K562 (cell line): ENCODE data around the gene ASB11. TPM values are rescaled to one million over a fixed set of nuclear protein-coding genes. Genes with fewer than 3 reads are reported as not detected.

ENCODE experiments used
- ATAC-seq: fragments of 200-7000 bp; cut with Tn5 transposase; 3 replicates; pipeline ENCODE4 v1.9.1; 2020; ENCODE audit warnings: moderate library complexity
- BruUV-seq: library from RNA; stranded (reverse); fragments of 400-500 nt; replicated peaks from 2 replicates; lab custom pipeline; 2021; lab: Mats Ljungman, UMichigan
- CTCF ChIA-PET: fragments of 300-600 bp; formaldehyde crosslinking; extraction: SDS; loops from one replicate; lab custom pipeline; 2021; ENCODE audit warnings: low intra/inter-chr PET ratio; lab: Yijun Ruan, JAX
- POLR2A ChIA-PET: fragments of 300-600, 350-650 bp; sonication (Branson Sonifier 250); formaldehyde crosslinking; extraction: SDS; loops from one replicate; lab custom pipeline; 2021; ENCODE audit warnings: antibody characterized with exemption, inconsistent platforms; lab: Yijun Ruan, JAX
- DNase-seq, 4 experiments: peaks; one replicate each; pipeline versions ENCODE4 v3.0.0 to v3.0.0-alpha.2; 2011 to 2018; ENCODE audit warnings: low spot score in 3 of 4, mixed read lengths in 3 of 4; ENCODE audit errors: extremely low read depth in 1 of 4
- FAIRE-seq: peaks from 2 replicates; lab custom pipeline; 2011; peaks lifted over from hg19 to GRCh38; lab: Jason Lieb, UNC
- H2AFZ ChIP-seq: 2 replicates; pipeline ENCODE4 v1.6.0; 2011; ENCODE audit warnings: low read depth, low read length, control low read depth, inconsistent platforms
- H3K27ac ChIP-seq: fragments of 200-600 bp; 3 replicates; pipeline ENCODE4 v1.8.0; 2011; ENCODE audit warnings: low read depth, mild to moderate bottlenecking, control low read depth, inconsistent platforms, low read length, moderate library complexity, mixed read lengths; ENCODE audit errors: extremely low read depth
- H3K27me3 ChIP-seq, 2 experiments: fragments of 300-600 bp in 1 of 2; 2 replicates in 1 of 2; 3 replicates in 1 of 2; pipeline versions ENCODE4 v1.6.0 to v1.8.0; 2011; ENCODE audit warnings: inconsistent platforms in 2 of 2, low read length in 2 of 2, mild to moderate bottlenecking in 1 of 2, mixed read lengths in 1 of 2, moderate library complexity in 1 of 2; ENCODE audit not compliant: control insufficient read depth in 2 of 2, insufficient read depth in 2 of 2
- H3K36me3 ChIP-seq: fragments of 300-600 bp; 3 replicates; pipeline ENCODE4 v1.8.0; 2011; ENCODE audit warnings: mild to moderate bottlenecking, low read length, inconsistent platforms; ENCODE audit not compliant: control insufficient read depth, insufficient read depth
- H3K4me1 ChIP-seq, 2 experiments: fragments of 200-600 bp in 1 of 2; replicated peaks in 1 of 2; 2 replicates in 1 of 2; 3 replicates in 1 of 2; pipeline versions ENCODE4 v1.5.1 to v1.8.0; 2011; ENCODE audit warnings: inconsistent platforms in 2 of 2, low read length in 2 of 2, mild to moderate bottlenecking in 1 of 2, mixed read lengths in 1 of 2, moderate library complexity in 1 of 2; ENCODE audit not compliant: control insufficient read depth in 2 of 2, insufficient read depth in 2 of 2
- H3K4me2 ChIP-seq: 2 replicates; pipeline ENCODE4 v1.6.1; 2011; ENCODE audit warnings: low read length, control low read depth, inconsistent platforms, mixed read lengths; ENCODE audit not compliant: insufficient read depth
- H3K4me3 ChIP-seq: fragments of 200-600 bp; sonication (generic), shearing (Covaris generic); 2 replicates; pipeline ENCODE4 v1.5.1; 2016; ENCODE audit warnings: control low read depth, inconsistent platforms
- H3K79me2 ChIP-seq: fragments of 200-600 bp; 3 replicates; pipeline ENCODE4 v1.8.0; 2011; ENCODE audit warnings: low read length, inconsistent platforms; ENCODE audit not compliant: control insufficient read depth, insufficient read depth
- H3K9ac ChIP-seq, 2 experiments: 2 replicates each; pipeline versions ENCODE4 v1.6.0 to v1.6.1; 2011; ENCODE audit warnings: low read depth in 2 of 2, low read length in 2 of 2, control low read depth in 1 of 2, inconsistent platforms in 1 of 2, mild to moderate bottlenecking in 1 of 2, mixed read lengths in 1 of 2; ENCODE audit not compliant: insufficient read depth in 1 of 2
- H3K9me1 ChIP-seq: one replicate; pipeline ENCODE4 v1.6.0; 2011; ENCODE audit warnings: inconsistent platforms, mild to moderate bottlenecking, low read length, moderate library complexity; ENCODE audit not compliant: control insufficient read depth, insufficient read depth
- H3K9me3 ChIP-seq: replicated peaks from 2 replicates; pipeline ENCODE4 v1.5.1; 2011; ENCODE audit warnings: low read depth, low read length, inconsistent platforms; ENCODE audit not compliant: control insufficient read depth, insufficient read depth
- H4K20me1 ChIP-seq: replicated peaks from 2 replicates; pipeline ENCODE4 v1.6.1; 2011; ENCODE audit warnings: low read length, inconsistent platforms, mixed read lengths; ENCODE audit not compliant: control insufficient read depth, insufficient read depth
- ARHGAP35 ChIP-seq: fragments of 450-650 bp; IDR thresholded peaks from 2 replicates; pipeline ENCODE4 v1.6.1; 2018; ENCODE audit not compliant: partially characterized antibody
- CEBPG ChIP-seq, 3 experiments: fragments of 200-800 bp in 1 of 3; sonication (Bioruptor generic) in 1 of 3; sonication (generic) in 1 of 3; formaldehyde crosslinking in 1 of 3; IDR thresholded peaks in 2 of 3; conservative IDR thresholded peaks in 1 of 3; 2 replicates each; pipeline versions ENCODE4 v1.6.1 to v1.8.0; 2016 to 2022; ENCODE audit warnings: missing compliant biosample characterization in 2 of 3, missing genetic modification characterization in 2 of 3, mild to moderate bottlenecking in 1 of 3, missing genetic modification reagents in 1 of 3
- ELF1 ChIP-seq: fragments of 200-800 bp; sonication (Bioruptor generic); IDR thresholded peaks from 2 replicates; pipeline ENCODE4 v1.6.1; 2016; ENCODE audit warnings: missing genetic modification characterization, missing compliant biosample characterization
- HDAC1 ChIP-seq, 2 experiments: fragments of 450-650 bp; IDR thresholded peaks; 2 replicates each; pipeline ENCODE4 v1.6.1; 2016 to 2017; ENCODE audit warnings: inconsistent platforms in 1 of 2, mild to moderate bottlenecking in 1 of 2, moderate library complexity in 1 of 2
- HLTF ChIP-seq: fragments of 450-650 bp; IDR thresholded peaks from 2 replicates; pipeline ENCODE4 v1.6.1; 2016
- PTTG1 ChIP-seq: fragments of 450-650 bp; IDR thresholded peaks from 2 replicates; pipeline ENCODE4 v1.6.1; 2016; ENCODE audit warnings: low read depth, mild to moderate bottlenecking, missing genetic modification characterization, missing compliant biosample characterization
- SETDB1 ChIP-seq: IDR thresholded peaks from one replicate; pipeline ENCODE4 v1.6.1; 2012; ENCODE audit warnings: low read length, control low read depth, inconsistent platforms
- SRSF1 ChIP-seq: fragments of 200-400 bp; formaldehyde crosslinking; IDR thresholded peaks from 2 replicates; pipeline ENCODE4 v1.6.1; 2017; ENCODE audit warnings: mild to moderate bottlenecking, low read depth, low read length, moderate library complexity
- ZC3H8 ChIP-seq: fragments of 450-650 bp; IDR thresholded peaks from 2 replicates; pipeline ENCODE4 v1.6.1; 2017
- ZFP30 ChIP-seq: fragments of 250-450 bp; sonication (Bioruptor Pico); IDR thresholded peaks from 2 replicates; pipeline ENCODE4 v1.8.0; 2022; ENCODE audit warnings: moderate library complexity, mild to moderate bottlenecking, inconsistent platforms, borderline replicate concordance
- ZFPM2 ChIP-seq: fragments of 250-450 bp; sonication (Bioruptor Pico); IDR thresholded peaks from 2 replicates; pipeline ENCODE4 v1.5.1; 2022; ENCODE audit warnings: mild to moderate bottlenecking
- ZNF347 ChIP-seq: fragments of 450-650 bp; formaldehyde crosslinking; IDR thresholded peaks from 2 replicates; pipeline ENCODE4 v1.4.0; 2020; ENCODE audit warnings: low read depth, mild to moderate bottlenecking, moderate library complexity
- ZNF766 ChIP-seq: fragments of 200-800 bp; sonication (Bioruptor generic); conservative IDR thresholded peaks from 2 replicates; pipeline ENCODE4 v1.6.1; 2016; ENCODE audit warnings: missing genetic modification characterization, missing compliant biosample characterization
- ZNF77 ChIP-seq: fragments of 250-450 bp; sonication (Bioruptor Pico); IDR thresholded peaks from 2 replicates; pipeline ENCODE4 v1.5.0; 2020
- WGBS: fragments of 100-300 bp; shearing (Covaris generic); methylation state at CpG from one replicate; pipeline ENCODE4 v1.1.6; 2016; ENCODE audit warnings: low coverage, mixed read lengths; ENCODE audit not compliant: insufficient coverage; ENCODE audit errors: missing lambda C conversion rate; 5-methylcytosine and 5-hydroxymethylcytosine counted together
- in situ Hi-C: fragments of 300-500 bp; cut with MboI; formaldehyde crosslinking; loops from 4 replicates; pipeline ENCODE4 v1.15.0; 2018; ENCODE audit warnings: inconsistent platforms, mixed read lengths
- intact Hi-C: fragments of 100-400 bp; cut with micrococcal nuclease; formaldehyde crosslinking; loops from 2 replicates; pipeline ENCODE4 v1.14.2; 2022
- polyA plus RNA-seq, 8 experiments: library from polyadenylated mRNA; depleted of rRNA in 4 of 8; stranded (reverse) in 5 of 8; unstranded in 3 of 8; fragments of >200 nt; fragmentation: Nextera tagmentation in 2 of 8; fragmentation: Illumina TruSeq in 1 of 8; extraction: Ambion mirVana in 2 of 8; extraction: Trizol in 1 of 8; gene quantifications; 2 replicates each; pipeline versions ENCODE4 v1.2.1 to v1.2.3, GENCODE V29; 2011 to 2014; ENCODE audit warnings: inconsistent platforms in 1 of 8, missing spikeins in 1 of 8
- total RNA-seq, 7 experiments: library from RNA; depleted of rRNA in 6 of 7; stranded (reverse); fragments of >200 nt in 6 of 7; fragmentation: Illumina TruSeq in 2 of 7; extraction: Trizol in 2 of 7; gene quantifications; 2 replicates each; pipeline versions ENCODE4 v1.2.1 to v1.2.3, GENCODE V29; 2011 to 2021; ENCODE audit warnings: low replicate concordance in 1 of 7

Gene ASB11
- total and polyA plus RNA-seq, 9 of the 15 experiments (the other 6 are each of a cell fraction or from before 2014, with no cell fraction given) = not detected

- Histone ChIP-seq H3K27ac (no peak overlapping the region), H2AFZ (no peak overlapping the region), H3K79me2 (no peaks in the 10 kb centered on the region), H3K27me3 (peaks cover 0 to 3% of the 10 kb centered on the region in 2 experiments; a peak in 3 of 5 replicates), H3K9ac (no peak overlapping the region), H3K4me1 (no peaks in the 10 kb centered on the region), H3K4me3 (no peak overlapping the region), H3K4me2 (no peak overlapping the region), H4K20me1 (no peaks in the 10 kb centered on the region), H3K9me3 (no peaks in the 10 kb centered on the region), H3K36me3 (no peaks in the 10 kb centered on the region), H3K9me1 (no peaks in the 10 kb centered on the region)
- ATAC-seq (no peak), FAIRE-seq (no peak), DNase-seq (no peak)
- BruUV-seq = no TSS peak
- CTCF ChIA-PET = interaction anchor here (1.6 kb wide), 1 partner anchor 122 kb away, joined by 4 read pairs; no protein-coding TSS in a partner anchor
- WGBS = 0% methylated on average over 2 of the region's 3 CpGs
- in situ Hi-C loops = loop anchor here (10.0 to 25.0 kb wide), 2 partner anchors 116 to 219 kb away; no protein-coding TSS in a partner anchor
- POLR2A ChIA-PET = no interaction called here
- intact Hi-C loops = loop anchor here (10.0 kb wide), 1 partner anchor 309 kb away; no protein-coding TSS in a partner anchor
- TF ChIP-seq SRSF1 = no peak
Observed at GRCh38 chrX:15345976-15346375, 30.5 kb upstream of the ASB11 start.

- H4K20me1 ChIP-seq = no peaks in the 10 kb centered on the region
- FAIRE-seq (no peak), DNase-seq (no peak), ATAC-seq (no peak)
- no peaks in the 10 kb centered on the region for H3K9me1 ChIP-seq
- peaks cover 0 to 3% of the 10 kb centered on the region in 2 experiments; a peak in 3 of 5 replicates for H3K27me3 ChIP-seq
- no TSS peak for BruUV-seq
- ChIA-PET POLR2A (interaction anchor here (0.5 kb wide), 1 partner anchor 22 kb away, joined by 3 read pairs; no protein-coding TSS in a partner anchor), CTCF (no interaction called here)
- no peaks in the 10 kb centered on the region for H3K9me3 ChIP-seq
- no peak overlapping the region for H3K4me2 ChIP-seq
- no peaks in the 10 kb centered on the region for H3K36me3 ChIP-seq
- H2AFZ ChIP-seq = no peak overlapping the region
- no peak overlapping the region for H3K4me3 ChIP-seq
- intact Hi-C loops = loop anchor here (10.0 kb wide), 1 partner anchor 311 kb away; no protein-coding TSS in a partner anchor
- no peak overlapping the region for H3K9ac ChIP-seq
- no peak overlapping the region for H3K27ac ChIP-seq
- H3K4me1 ChIP-seq = no peaks in the 10 kb centered on the region
- in situ Hi-C loops = loop anchor here (10.0 to 25.0 kb wide), 2 partner anchors 118 to 221 kb away; no protein-coding TSS in a partner anchor
- H3K79me2 ChIP-seq = no peaks in the 10 kb centered on the region
- no peak for TF ChIP-seq ZNF766 (CRISPR knock-in tag)
- no peak for TF ChIP-seq ZFPM2
- no peak for TF ChIP-seq HDAC1 (IDR thresholded peaks at IDR 0.05)
- TF ChIP-seq ZNF77 = no peak
- TF ChIP-seq ZC3H8 = no peak
- TF ChIP-seq CEBPG (CRISPR knock-in tag; IDR thresholded peaks at IDR 0.05) = no peak
- TF ChIP-seq CEBPG (tag; conservative IDR thresholded peaks at IDR 0.05 in 1 of 2, IDR thresholded peaks at IDR 0.05 in 1 of 2) = no peak
- TF ChIP-seq PTTG1 = no peak
- TF ChIP-seq ELF1 = no peak
- no peak for TF ChIP-seq HLTF
- no peak for TF ChIP-seq ZFP30 (CRISPR knock-in tag)
- no peak for TF ChIP-seq ZNF347 (CRISPR knock-in tag)
- no peak for TF ChIP-seq SETDB1
- TF ChIP-seq ARHGAP35 = no peak
Observed at GRCh38 chrX:15344106-15344505, 28.7 kb upstream of the ASB11 start.
